ENCODE data around the gene YPEL1.
"Not testable (repeated sequence)": the region's sequence is repeated elsewhere in the genome, so short reads cannot be mapped to it uniquely, and the experiment has no call there.

Gene YPEL1

DNA sequence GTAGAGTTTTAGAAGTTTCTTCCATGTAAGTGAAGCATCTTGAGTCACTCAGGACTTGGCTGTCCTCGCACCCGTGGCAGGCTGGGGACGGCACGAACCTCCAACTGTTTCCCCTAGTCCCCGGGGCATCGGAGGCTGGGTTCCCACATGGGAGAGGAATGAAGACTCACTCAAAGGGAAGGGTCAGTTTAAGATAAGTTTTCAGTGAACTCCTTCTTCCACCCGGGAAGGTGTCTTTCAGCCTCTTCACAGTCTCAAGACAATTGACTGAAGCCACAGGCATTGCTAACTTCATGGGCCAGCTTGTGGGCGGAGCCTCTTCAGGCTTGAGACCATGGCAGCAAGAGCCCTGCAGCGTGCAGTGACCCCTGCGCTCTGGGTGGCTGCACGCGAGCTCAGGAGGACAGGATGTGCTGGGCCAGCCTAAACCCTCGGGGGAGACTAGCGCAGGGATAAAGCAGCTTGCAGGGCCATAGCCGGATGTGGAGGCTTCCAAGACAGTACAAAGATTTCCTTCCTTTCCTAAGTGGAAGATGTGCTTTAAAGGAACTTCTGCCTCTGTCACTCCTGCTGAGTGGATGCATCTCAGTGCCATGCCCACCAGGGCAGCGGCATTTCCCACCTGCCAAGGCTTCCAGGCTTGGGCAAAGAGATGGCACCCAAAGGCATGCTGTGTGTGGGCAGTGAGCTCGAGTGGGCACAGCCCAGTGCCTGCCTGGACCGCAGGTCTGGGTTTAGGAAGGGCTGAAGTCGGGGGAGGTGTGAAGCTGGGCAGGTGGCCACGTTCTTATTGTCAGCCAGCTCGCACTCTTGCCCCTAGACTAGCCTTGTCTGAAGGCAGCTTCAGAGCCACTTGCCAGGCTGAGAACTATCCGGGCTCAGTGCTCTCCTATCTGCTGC, 36.9 kb downstream of the YPEL1 start:
- DNase-seq, result no peak

DNA sequence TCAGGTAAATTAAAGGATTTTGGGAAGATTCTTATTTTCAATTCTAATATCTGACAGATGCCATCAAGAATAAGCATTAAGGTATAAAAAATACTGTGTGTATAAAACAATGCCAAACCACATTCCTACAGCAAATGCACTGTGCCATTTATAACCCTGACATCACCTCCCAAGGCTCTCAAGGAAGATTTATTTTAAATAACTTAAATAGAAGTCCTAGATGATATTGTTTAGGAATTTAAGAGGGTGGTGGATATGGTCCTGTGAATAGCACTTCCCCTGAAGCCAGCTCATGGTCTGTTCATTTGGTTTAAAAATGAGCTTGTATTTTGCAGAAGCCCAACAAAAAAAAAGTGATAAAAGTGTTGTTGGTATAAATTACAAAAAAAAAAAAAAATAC, 37.7 kb downstream of the YPEL1 start:
- no peak for DNase-seq

DNA sequence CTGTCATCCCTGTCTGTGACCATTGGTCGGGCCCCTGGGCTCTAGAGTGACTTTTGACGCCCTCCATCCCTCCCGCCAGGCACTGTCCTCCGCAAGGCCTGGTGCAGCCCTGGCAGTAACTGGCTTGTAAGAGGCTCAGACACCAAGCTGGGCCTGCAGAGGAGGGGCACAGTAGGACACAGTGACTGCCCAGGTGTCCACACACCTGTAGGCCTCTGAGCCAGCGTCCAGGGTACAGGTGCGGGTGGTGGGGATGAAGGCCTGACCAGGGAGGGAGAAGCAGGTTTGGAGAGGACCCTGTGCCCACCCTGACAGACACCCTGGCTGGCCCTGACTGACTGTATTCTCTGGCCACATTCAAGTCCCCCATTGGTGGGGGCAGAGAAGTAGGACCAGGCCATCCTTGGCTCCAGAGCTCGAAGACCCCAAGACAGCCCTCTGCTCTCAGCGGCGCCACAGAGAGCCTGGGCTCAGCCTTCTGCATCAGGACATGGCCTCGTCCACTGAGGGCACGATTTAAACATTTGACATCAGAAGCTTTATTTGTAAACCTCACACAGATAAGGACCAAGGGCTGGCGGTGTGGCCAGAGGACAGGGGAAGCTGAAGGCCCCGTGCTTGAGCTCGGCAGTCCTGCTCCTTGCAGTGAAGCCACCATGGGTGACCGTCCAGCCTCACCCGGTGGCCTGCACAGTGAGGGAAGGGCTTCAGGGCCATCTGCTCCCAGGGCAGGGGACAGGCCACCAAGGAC, 38.4 kb downstream of the YPEL1 start:
- DNase-seq, result no peak

DNA sequence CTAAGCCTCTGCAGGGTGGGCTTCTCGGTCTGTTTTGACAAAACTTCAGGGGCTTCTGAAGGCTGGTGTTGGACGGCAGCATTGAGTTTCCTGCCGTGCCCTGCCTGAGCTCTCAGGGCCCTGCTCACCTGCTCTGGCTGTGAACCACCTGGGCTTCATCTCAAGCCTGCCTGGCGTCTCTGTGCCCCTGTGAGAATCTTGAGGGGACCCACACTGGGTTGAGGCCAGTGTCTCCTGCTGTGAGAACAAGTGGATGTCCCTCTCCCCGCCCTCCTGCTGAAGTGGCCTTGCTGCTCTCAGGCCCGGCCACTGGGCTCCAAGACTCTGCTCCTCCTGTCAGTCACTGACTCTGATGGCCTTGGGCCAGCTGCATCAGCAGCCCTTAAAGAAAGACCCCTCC, 39.5 kb downstream of the YPEL1 start:
- no peak for DNase-seq

DNA sequence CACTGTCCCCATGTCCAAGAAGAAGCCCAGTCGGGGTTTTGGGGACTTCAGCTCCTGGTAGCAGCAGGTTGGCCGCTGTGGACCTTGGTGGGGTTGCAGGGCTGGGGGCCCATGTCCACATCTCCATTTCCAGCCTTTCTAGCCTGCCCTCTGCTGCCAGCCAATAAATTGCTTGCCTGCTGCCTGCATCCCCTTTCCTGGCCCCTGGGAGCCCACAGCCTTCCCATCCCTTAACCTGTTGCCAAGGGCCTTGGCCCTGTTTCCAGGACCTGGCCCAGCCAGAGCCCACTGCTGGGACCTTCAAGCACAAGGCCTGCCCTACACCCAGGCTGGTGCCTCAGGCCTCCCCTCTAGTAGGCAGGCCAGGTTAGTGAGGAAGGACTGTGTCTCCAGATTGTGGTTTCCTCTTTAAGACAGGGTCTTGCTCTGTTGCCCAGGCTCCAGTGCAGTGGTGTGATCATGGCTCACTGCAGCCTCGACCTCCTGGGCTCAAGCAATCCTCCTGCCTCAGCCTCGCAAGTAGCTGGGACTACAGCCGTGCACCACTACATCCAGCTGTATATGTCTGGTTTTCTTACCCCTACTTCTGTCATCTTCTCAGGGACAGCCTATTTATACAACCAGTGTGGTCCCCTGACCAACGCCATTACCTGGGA, 40.0 kb downstream of the YPEL1 start:
- DNase-seq, result no peak

DNA sequence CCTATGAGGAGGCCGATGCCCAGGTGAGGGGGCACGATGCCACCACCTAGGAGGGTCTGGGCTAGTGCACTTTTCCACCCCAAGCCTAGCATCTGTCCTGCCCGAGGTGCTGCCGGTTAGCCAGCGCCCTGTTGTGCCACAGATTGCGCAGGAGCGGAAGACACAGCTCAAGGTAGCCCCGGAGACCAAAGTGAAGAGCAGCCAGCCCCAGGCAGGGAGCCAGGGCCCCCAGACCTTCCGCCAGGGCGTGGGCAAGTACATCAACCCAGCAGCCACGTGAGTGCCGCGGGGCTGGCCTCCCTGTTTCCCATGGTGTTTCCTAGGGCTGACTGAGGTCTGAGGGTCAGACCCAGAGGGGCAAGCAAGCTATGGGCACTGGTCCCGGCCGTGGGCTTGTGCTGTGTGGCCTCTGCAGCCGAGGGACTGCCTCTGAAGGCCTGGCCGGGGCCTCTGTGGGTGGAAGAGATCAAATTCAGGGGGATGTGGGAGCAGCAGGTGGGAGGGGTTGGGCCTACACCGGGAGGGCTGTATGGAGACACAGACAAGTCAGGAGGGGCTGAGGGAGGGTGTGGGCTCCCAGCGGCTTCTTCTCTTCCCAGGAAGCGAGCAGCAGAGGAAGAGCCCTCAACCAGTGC, 40.7 kb downstream of the YPEL1 start:
- no peak for DNase-seq

DNA sequence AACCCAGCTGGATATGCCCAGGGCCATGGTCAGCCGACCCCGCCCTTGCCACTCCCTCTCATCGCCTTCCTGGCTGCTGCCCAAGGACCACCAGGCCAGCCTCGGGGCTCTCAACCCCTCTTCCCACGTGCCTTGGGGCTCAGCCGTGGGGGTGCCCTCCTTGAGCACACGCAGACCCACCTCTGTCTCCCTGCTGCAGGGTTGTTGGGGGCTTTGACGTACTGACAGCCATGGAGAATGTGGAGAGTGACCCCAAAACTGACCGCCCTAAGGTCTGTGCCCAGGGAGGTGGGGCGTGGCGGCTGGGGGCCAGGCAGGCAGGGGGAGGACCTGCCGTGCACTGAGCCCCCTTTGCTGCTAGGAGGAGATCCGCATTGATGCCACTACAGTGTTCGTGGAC, 41.2 kb downstream of the YPEL1 start:
- DNase-seq, result no peak

DNA sequence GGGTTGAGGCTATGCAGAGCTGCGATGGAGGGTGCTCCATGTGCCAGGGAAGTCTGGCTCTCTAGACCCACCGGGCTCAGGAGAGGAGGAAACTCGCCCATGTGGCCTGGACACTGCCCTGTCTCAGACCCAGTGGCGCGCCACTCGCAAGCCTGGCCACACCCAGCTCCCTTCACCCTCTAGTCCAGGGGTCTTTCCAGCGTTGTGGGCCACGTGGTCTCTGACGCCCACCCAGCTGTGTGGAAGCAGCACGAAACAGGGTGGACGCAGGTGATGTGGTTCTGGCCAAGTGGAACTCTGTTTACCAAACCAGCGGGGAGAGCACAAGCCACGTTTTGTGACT, 41.6 kb downstream of the YPEL1 start:
- DNase-seq, result no peak

DNA sequence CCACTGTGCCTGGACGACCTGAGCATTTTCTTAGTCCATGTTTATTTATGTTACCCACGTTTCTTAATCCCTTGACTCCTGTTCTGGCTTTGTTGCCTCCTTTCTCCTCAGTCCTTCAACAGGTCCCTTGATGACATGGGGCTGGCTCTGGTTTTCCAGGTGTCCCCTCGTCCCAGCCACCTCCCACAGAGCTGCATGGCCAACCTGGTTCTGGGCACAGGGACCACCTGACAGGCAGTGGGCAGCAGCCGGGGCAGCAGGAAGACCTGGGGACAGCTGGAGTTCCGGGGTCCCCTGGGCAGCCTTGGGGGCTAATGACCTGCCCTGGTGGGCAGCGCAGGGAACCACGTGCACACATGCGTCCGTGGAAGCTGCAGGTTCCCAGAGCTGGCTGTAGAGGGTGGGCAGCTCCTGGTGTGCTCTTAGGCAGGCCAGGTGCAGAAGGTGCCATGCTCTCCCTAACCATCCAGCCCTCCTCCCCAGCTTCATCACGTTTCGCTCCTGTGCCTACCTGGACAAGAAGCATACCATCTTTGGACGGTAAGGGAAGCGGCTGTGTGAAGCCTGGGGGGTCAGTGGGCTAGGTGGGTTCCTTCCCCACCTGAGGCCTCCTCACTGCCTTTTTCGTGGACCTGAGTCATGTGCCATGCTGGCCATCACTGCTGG, 42.1 kb downstream of the YPEL1 start:
- DNase-seq, result no peak

DNA sequence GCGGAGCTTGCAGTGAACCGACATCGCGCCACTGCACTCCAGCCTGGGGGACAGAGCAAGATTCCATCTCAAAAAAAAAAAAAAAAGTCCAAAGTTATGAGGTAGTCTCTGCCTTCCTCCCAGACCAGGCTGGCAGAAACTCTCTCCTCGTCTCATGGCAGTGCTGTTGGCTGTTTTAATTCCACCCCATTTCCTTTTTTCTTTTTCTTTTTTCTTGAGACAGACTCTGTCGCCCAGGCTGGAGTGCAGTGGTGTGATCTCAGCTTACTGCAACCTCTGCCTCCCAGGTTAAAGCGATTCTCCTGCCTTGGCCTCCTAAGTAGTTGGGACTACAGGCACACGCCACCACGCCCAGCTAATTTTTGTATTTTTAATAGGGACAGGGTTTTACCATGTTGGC, 42.7 kb downstream of the YPEL1 start:
- DNase-seq, result not testable (repeated sequence)

DNA sequence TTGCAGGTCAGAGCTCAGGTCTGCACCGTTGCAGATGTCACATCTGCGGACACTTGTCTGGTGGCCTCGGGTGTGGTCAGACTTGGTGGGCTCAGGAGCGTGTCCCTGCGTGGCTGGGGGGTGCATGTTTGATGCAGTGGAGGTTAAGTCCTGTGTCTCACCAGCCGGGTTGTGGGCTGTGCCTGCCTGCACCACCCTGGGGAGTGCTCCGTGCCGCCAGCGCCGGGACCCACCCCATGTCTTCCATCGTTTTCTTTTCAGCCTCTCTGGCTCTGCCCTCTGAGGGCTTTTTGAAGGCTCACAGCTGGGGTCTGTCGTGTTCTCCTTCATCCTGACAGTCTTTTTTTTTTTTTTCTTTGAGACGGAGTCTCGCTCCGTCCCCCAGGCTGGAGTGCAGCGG, 43.8 kb downstream of the YPEL1 start:
- DNase-seq, result no peak

DNA sequence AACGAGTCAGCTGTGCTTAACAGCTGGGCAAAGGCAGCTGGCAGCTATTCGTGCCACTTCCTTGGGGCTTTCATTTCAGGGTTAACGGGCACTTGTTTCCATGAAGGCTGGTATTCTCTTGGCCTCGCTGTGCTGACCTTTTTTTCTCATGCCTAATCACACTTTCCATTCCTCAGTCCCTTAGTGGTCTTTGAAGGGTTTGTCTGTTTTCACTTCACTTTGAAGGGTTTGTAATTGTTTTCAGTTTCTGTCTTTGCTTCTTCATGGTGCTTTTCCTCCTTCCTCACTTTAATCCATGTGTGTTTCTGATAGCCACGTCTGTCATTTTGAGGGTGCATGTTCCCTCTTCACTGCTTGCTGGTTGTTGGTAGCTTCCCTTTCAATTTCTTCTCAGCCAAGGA, 45.2 kb downstream of the YPEL1 start:
- no peak for DNase-seq

DNA sequence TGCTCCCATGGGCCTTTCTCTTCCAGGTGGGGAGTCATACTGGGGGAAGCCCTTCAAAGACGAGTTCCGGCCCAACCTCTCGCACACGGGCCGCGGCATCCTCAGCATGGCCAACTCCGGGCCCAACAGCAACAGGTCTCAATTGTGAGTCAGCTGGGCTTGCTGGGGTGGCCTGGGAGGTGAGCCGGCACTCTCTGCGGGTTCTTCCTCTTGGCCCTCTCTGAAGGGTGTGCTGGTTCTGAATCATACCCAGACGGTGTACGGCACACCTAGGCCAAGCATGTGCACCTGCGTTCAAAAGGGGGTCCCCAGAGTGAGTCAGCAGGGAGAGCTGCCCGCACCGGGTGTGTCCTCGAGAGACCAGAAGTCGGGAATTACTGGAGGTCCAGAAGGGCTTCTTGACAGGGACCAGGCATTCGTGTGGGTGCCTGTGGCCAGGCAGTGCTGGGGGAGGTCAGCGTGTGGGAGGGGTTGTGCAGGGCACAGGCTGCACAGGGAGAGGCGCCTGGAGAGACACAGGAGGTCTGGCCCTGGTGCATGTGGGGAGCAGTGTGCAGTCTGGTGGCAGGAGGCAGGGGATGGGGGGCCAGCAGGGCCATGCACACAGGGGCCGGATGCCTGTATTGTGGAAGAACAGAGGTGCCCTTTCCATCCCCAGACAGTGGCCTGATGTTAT, 46.8 kb downstream of the YPEL1 start:
- no peak for DNase-seq

DNA sequence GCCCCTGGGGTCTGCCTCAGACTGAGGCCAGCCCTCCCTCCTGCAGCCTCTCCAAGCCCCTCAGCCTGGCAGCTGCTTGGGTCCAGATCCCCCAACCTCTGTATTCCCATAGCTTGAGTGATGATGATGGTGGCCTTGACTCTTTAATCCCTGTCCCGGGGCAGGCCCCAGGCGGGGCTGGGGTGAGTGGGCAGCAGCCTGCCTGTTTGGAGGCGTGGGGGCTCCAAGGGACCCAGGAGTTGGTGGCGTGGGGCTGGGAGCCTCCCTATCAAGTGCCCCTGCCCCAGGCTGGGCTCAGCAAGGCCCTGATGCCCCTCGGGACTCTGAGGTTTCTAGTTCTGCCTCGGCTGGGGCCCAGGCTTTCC, 47.3 kb downstream of the YPEL1 start:
- DNase-seq, result no peak

DNA sequence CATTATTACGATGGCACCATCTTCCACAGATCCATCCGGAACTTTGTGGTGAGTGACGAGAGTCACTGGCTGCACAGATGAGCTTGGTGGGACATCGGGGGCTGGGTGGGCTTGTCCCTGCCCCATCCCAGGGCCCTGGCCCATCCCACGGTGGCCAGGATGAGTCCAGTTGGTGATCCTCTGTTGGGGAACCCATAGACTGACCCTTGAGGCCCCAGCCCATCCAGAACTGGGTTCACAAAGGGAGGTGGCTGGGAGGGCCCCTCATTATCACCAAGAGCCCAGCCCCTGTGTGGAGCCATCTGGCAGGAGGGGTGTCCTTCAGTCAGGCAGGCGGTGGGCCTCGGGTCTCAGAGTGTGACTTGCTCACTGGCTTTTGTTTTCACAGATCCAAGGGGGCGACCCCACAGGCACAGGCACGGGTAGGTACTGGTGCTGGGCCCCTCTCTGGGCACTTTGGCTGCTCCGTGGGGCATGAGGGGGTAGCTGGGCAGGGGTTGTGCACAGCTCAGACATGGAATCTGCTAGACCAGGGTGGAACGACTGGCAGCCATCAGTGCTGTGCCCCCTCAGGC, 47.8 kb downstream of the YPEL1 start:
- DNase-seq, result no peak

DNA sequence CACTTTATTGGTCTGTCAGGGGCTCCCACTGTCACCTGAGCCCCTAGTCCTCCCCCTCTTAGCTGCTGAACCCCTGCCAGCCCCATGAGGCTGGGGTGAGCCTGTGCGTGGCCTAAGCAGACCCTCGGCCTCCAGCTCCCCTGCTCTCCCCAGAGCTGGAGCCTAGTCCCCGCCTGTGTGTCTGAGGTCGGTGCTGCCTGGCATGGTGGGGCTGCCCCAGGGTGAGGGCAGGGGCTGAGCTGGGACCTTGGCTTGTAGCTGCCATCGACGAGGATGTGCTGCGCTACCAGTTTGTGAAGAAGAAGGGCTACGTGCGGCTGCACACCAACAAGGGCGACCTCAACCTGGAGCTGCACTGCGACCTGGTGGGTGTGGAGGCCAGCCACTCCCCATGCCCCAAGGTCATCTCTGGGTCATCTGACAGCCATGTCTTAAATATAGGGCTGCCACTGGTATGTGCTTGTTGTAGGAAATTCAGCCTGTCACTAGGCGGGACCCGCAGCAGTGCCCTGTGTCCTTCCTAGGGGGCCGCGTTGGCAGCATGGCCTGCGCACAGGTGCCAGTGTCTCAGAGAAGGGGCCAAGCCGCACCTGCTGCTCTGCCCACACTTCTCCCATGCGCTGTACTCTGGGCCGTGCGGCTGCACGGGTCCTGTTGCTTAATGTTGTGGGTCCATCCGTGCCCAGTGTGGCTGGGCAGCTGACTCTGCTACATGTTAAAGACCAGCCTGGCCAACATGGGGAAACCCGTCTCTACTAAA, 48.8 kb downstream of the YPEL1 start:
- DNase-seq, result no peak

DNA sequence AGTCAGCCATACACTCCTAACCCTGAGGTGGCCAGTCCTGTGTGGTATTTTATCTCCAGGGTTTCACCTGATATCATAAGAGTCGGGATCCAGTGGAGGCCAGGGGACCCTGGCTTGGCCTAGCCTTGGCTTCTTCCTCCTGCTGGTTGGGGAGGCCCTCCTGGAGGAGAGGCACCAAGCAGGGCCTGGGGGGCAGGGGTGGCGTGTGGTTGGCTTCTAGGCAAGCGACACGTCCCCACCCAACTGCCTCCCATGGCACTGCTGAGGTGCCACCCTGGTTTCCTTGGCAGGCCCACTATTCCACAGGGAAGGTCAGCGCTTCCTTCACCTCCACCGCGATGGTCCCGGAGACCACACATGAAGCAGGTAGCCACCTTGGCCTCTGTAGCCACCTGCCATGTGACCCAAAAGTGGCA, 49.4 kb downstream of the YPEL1 start:
- DNase-seq, result no peak

DNA sequence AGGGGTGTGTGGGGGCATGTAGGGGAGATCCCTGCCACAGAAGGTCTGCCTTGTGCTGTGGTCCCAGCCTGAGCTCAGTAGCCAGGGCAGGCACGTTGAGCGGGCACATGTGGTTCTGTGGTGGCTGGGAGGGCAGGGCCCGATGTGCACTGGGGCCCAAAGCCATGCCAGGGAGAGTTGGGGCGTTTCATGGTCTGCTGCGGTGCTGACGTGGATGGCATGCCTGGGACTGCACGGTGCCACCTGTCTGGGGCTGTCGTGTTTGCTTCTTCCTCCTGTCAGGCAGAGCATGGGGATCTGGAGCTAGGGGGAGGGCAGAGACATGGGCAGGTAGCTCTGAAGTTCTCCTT, 50.5 kb downstream of the YPEL1 start:
- no peak for DNase-seq

DNA sequence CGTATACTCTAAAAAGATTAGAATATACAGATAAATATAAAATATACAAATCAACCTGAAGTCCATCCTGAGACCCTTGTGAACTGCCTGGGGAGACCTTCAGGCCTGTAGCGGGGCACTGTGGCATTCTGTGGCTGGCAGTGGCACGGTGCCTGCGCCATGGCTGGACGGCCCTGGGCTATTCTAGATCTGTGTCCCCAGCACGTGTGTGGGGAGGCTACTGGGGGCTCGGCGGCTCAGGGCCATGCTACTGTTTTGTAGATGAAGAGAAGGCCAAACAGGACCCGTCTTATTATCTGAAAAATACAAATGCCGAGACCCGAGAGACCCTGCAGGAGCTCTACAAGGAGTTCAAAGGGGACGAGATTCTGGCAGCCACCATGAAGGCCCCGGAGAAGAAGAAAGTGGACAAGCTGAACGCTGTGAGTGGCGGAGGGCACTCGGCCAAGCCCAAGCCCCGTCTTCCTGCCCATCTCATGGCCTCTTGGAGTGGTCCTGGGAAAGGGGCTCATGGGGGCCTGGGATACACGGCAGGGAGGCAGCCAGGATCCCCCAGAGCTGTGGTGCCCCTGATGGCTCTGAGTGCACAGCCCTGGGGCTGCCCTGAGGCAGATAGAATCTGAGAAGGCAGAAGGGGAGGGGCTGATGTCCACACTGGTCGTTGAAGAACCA, 51.0 kb downstream of the YPEL1 start:
- DNase-seq, result no peak

DNA sequence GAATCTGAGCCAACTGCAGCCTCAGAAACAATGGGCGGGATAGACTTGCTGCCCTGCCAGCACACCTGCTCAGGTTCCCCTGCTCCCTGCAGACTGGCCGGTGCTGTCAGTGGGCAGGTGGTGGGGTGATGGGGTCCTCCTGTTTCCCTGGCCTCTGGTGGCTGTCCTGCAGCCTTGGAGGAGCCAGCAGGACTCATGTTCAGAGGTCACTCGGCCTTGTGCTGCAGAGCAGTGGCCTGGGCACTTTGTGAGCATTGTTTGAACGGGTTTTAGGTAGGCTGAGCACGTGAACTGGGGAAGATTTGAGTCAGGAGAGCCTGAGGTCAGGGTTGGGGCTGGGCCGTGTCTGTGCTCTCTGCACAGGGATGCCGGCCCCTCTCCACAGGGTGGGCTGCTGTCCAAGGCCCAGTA, 52.2 kb downstream of the YPEL1 start:
- DNase-seq, result no peak

Measured in NCI-H1092 (cell line).